GM23248 (cell line): Measurements from ENCODE around the gene ACCS. TPM values are rescaled to one million over a fixed set of nuclear protein-coding genes. Genes with fewer than 3 reads are reported as not detected.

Experiments used
- DNase-seq: peaks from one replicate; pipeline ENCODE4 v3.0.0-alpha.2; 2015
- H2AFZ ChIP-seq: fragments of 200-600 bp; sonication (generic); 2 replicates; pipeline ENCODE4 v1.6.1; 2016; ENCODE audit warnings: antibody characterized with exemption
- H3F3A ChIP-seq: fragments of 200-600 bp; sonication (generic); 2 replicates; pipeline ENCODE4 v1.6.1; 2016; ENCODE audit warnings: mild to moderate bottlenecking, antibody characterized with exemption, mixed run types; ENCODE audit not compliant: insufficient read depth
- H3K27ac ChIP-seq: fragments of 200-600 bp; sonication (generic); 2 replicates; pipeline ENCODE4 v1.5.1; 2016; ENCODE audit warnings: mild to moderate bottlenecking
- H3K27me3 ChIP-seq: fragments of 200-600 bp; sonication (generic); replicated peaks from 2 replicates; pipeline ENCODE4 v1.6.1; 2016; ENCODE audit warnings: mild to moderate bottlenecking; ENCODE audit not compliant: insufficient read depth
- H3K36me3 ChIP-seq: fragments of 200-600 bp; sonication (generic); 2 replicates; pipeline ENCODE4 v1.6.1; 2016; ENCODE audit warnings: low read depth, mild to moderate bottlenecking
- H3K4me1 ChIP-seq: fragments of 200-600 bp; sonication (generic); 2 replicates; pipeline ENCODE4 v1.6.1; 2016; ENCODE audit warnings: mild to moderate bottlenecking; ENCODE audit not compliant: insufficient read depth
- H3K4me2 ChIP-seq: fragments of 200-600 bp; sonication (generic); one replicate; pipeline ENCODE4 v1.6.1; 2016; ENCODE audit warnings: mild to moderate bottlenecking; ENCODE audit not compliant: unreplicated experiment
- H3K4me3 ChIP-seq: fragments of 200-600 bp; sonication (generic); 2 replicates; pipeline ENCODE4 v1.5.1; 2016; ENCODE audit warnings: mild to moderate bottlenecking
- H3K79me2 ChIP-seq: fragments of 200-600 bp; sonication (generic); 2 replicates; pipeline ENCODE4 v1.6.1; 2016; ENCODE audit warnings: mild to moderate bottlenecking; ENCODE audit not compliant: insufficient read depth
- H3K9ac ChIP-seq: fragments of 200-600 bp; sonication (generic); 2 replicates; pipeline ENCODE4 v1.6.1; 2016; ENCODE audit warnings: mild to moderate bottlenecking
- H3K9me2 ChIP-seq: fragments of 200-600 bp; sonication (generic); 2 replicates; pipeline ENCODE4 v1.6.1; 2016; ENCODE audit warnings: mixed run types, mild to moderate bottlenecking, moderate library complexity; ENCODE audit not compliant: insufficient read depth
- H3K9me3 ChIP-seq: fragments of 200-600 bp; sonication (generic); one replicate; pipeline ENCODE4 v1.6.1; 2017; ENCODE audit warnings: low read depth
- H4K20me1 ChIP-seq: fragments of 200-600 bp; sonication (generic); 2 replicates; pipeline ENCODE4 v1.6.0; 2016; ENCODE audit not compliant: insufficient read depth
- EZH2 ChIP-seq: fragments of 200-600 bp; sonication (generic); IDR thresholded peaks from 2 replicates; pipeline ENCODE4 v1.6.1; 2018; ENCODE audit warnings: antibody characterized with exemption, mild to moderate bottlenecking; ENCODE audit not compliant: insufficient read depth, poor library complexity, severe bottlenecking
- EZH2phosphoT487 ChIP-seq: fragments of 200-600 bp; sonication (generic); IDR thresholded peaks from 2 replicates; pipeline ENCODE4 v1.6.1; 2018; ENCODE audit warnings: antibody characterized with exemption, moderate library complexity, mild to moderate bottlenecking, low read depth; ENCODE audit not compliant: insufficient read depth
- WGBS, 2 experiments: methylation state at CpG; one replicate each; pipeline ENCODE4 v1.1.6; 2015 to 2017; ENCODE audit warnings: low lambda C conversion rate in 2 of 2, low coverage in 1 of 2; ENCODE audit errors: missing lambda C conversion rate in 2 of 2; 5-methylcytosine and 5-hydroxymethylcytosine counted together
- in situ Hi-C: fragments of 300-500 bp; cut with MboI; formaldehyde crosslinking; loops from 2 replicates; pipeline ENCODE4 v1.15.0; 2020
- polyA plus RNA-seq: library from polyadenylated mRNA; unstranded; fragments of >200 nt; fragmentation: Nextera tagmentation; extraction: Ambion mirVana; gene quantifications from 2 replicates; pipeline ENCODE4 v1.2.1, GENCODE V29; 2016
- total RNA-seq: library from RNA; depleted of rRNA; stranded (reverse); fragments of >200 nt; shearing (Covaris generic); gene quantifications from 2 replicates; pipeline ENCODE4 v1.2.3, GENCODE V29; 2014

ACCS gene
- total and polyA plus RNA-seq, 2 experiments from 2014 or later: 13.3 to 13.7 TPM

- no peaks in the 10 kb centered on the region for H3K9me2 ChIP-seq
Measured at GRCh38 chr11:44083906-44084305, 17.8 kb downstream of the ACCS start.

GRCh38 chr11:44085330-44085729, 19.3 kb downstream of the ACCS start:
- H3K79me2 ChIP-seq: no peaks in the 10 kb centered on the region
- H3K27me3 ChIP-seq: no peaks in the 10 kb centered on the region
- H2AFZ ChIP-seq: no peak overlapping the region
- TF ChIP-seq EZH2phosphoT487 (no peak), EZH2 (no peak)
- H3K4me1 ChIP-seq: no peaks in the 10 kb centered on the region
- no peak overlapping the region for H3K4me2 ChIP-seq
- H3K9me2 ChIP-seq: no peaks in the 10 kb centered on the region
- H3F3A ChIP-seq: no peaks in the 10 kb centered on the region
- H3K9me3 ChIP-seq: no peaks in the 10 kb centered on the region
- no peak overlapping the region for H3K4me3 ChIP-seq
- in situ Hi-C loops: no loop called here
- H3K27ac ChIP-seq: no peak overlapping the region
- no peaks in the 10 kb centered on the region for H4K20me1 ChIP-seq
- H3K9ac ChIP-seq: no peak overlapping the region
- WGBS, 2 experiments: 63 to 64% methylated on average over 1 of the region's 1 CpG
- no peaks in the 10 kb centered on the region for H3K36me3 ChIP-seq
- no peak for DNase-seq

More at GRCh38 chr11:44083906-44084305, 17.8 kb downstream of the ACCS start:
- no peaks in the 10 kb centered on the region for H4K20me1 ChIP-seq
- no peak overlapping the region for H3K4me2 ChIP-seq
- no peak overlapping the region for H2AFZ ChIP-seq
- DNase-seq: no peak
- H3K27ac ChIP-seq: no peak overlapping the region
- H3K9ac ChIP-seq: no peak overlapping the region
- H3F3A ChIP-seq: no peaks in the 10 kb centered on the region
- TF ChIP-seq EZH2 (no peak), EZH2phosphoT487 (no peak)
- no peaks in the 10 kb centered on the region for H3K27me3 ChIP-seq
- no peaks in the 10 kb centered on the region for H3K9me3 ChIP-seq
- H3K4me1 ChIP-seq: no peaks in the 10 kb centered on the region
- WGBS, 2 experiments: 81 to 89% methylated on average over 5 of the region's 5 CpGs
- H3K36me3 ChIP-seq: no peaks in the 10 kb centered on the region
- H3K4me3 ChIP-seq: no peak overlapping the region
- H3K79me2 ChIP-seq: no peaks in the 10 kb centered on the region
- in situ Hi-C loops: no loop called here

GRCh38 chr11:44088377-44088776, 22.3 kb downstream of the ACCS start:
- Histone ChIP-seq H3K9me3 (no peaks in the 10 kb centered on the region), H3F3A (no peaks in the 10 kb centered on the region), H3K36me3 (no peaks in the 10 kb centered on the region), H4K20me1 (no peaks in the 10 kb centered on the region), H3K4me2 (no peak overlapping the region), H3K9ac (no peak overlapping the region), H3K27ac (no peak overlapping the region), H3K79me2 (no peaks in the 10 kb centered on the region), H3K9me2 (no peaks in the 10 kb centered on the region), H2AFZ (no peak overlapping the region), H3K27me3 (no peaks in the 10 kb centered on the region), H3K4me1 (no peaks in the 10 kb centered on the region), H3K4me3 (no peak overlapping the region)
- in situ Hi-C loops: no loop called here
- WGBS, 2 experiments: 88 to 91% methylated on average over 4 of the region's 4 CpGs
- TF ChIP-seq EZH2phosphoT487: no peak
- TF ChIP-seq EZH2: no peak
- DNase-seq: no peak

DNA sequence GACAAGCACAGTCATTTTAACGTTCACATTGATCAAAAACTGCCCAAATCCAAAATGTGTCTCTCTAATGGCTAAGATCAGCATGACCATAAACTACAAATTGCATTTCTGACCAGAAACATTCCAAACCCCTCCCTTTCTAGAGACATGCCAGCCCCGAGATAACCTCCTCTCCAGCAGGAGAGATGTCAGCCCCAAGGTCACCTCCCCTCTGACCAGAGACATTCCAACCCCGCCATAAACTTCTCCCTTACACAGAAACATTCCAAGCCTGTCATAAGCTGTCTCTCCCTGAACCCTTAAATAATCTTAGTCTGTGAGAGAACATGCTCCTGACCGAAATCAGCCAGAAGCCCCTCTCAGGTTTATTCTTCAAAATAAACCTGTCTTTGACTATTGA, 22.8 kb downstream of the ACCS start:
- no peak overlapping the region for H3K27ac ChIP-seq
- H4K20me1 ChIP-seq: no peaks in the 10 kb centered on the region
- no peaks in the 10 kb centered on the region for H3K79me2 ChIP-seq
- in situ Hi-C loops: no loop called here
- H3K36me3 ChIP-seq: no peaks in the 10 kb centered on the region
- H3K4me1 ChIP-seq: no peaks in the 10 kb centered on the region
- no peak overlapping the region for H3K9ac ChIP-seq
- no peaks in the 10 kb centered on the region for H3F3A ChIP-seq
- no peaks in the 10 kb centered on the region for H3K9me2 ChIP-seq
- H3K27me3 ChIP-seq: no peaks in the 10 kb centered on the region
- H3K4me3 ChIP-seq: no peak overlapping the region
- no peak overlapping the region for H2AFZ ChIP-seq
- no peak for DNase-seq
- no peak overlapping the region for H3K4me2 ChIP-seq
- 91 to 93% methylated on average over 4 of the region's 4 CpGs for WGBS, 2 experiments
- H3K9me3 ChIP-seq: no peaks in the 10 kb centered on the region
- no peak for TF ChIP-seq EZH2phosphoT487
- TF ChIP-seq EZH2: no peak

- WGBS, 2 experiments: 31 to 52% methylated on average over 1 of the region's 1 CpG
- Histone ChIP-seq H3K9me2 (no peaks in the 10 kb centered on the region), H3K4me3 (no peak overlapping the region), H3K4me1 (no peaks in the 10 kb centered on the region), H3K27ac (no peak overlapping the region), H3K27me3 (no peaks in the 10 kb centered on the region), H3K9ac (no peak overlapping the region), H3K9me3 (no peaks in the 10 kb centered on the region), H2AFZ (no peak overlapping the region), H3K79me2 (no peaks in the 10 kb centered on the region), H3K4me2 (no peak overlapping the region), H4K20me1 (no peaks in the 10 kb centered on the region), H3F3A (0 out of 2 replicates have a peak, but pooled peaks cover 4% of the 10 kb centered on the region), H3K36me3 (no peaks in the 10 kb centered on the region)
- TF ChIP-seq EZH2: no peak
- no peak for TF ChIP-seq EZH2phosphoT487
- in situ Hi-C loops: no loop called here
- no peak for DNase-seq
Measured at GRCh38 chr11:44090539-44090938, 24.5 kb downstream of the ACCS start.
